ENCODE results near the gene ARHGAP28.

The ARHGAP28 gene

GRCh38 chr18:6874315-6874714 is 144.8 kb downstream of the ARHGAP28 start:
- DNase-seq (ENCODE audit: low read depth in 2 of 2) = no peak

- no peak for DNase-seq (ENCODE audit: low read depth in 2 of 2)
Observed at GRCh38 chr18:6875749-6876148, 146.2 kb downstream of the ARHGAP28 start.

- DNase-seq (ENCODE audit: low read depth in 2 of 2) = no peak
Observed at GRCh38 chr18:6876641-6877041, 147.1 kb downstream of the ARHGAP28 start.

- no peak for DNase-seq (ENCODE audit: low read depth in 2 of 2)
Observed at GRCh38 chr18:6877288-6877687, 147.8 kb downstream of the ARHGAP28 start.

GRCh38 chr18:6878556-6879297 is 149.2 kb downstream of the ARHGAP28 start:
- DNase-seq (ENCODE audit: low read depth in 2 of 2) = no peak

- DNase-seq (ENCODE audit: low read depth in 2 of 2) = no peak
Observed at GRCh38 chr18:6879508-6880195, 150.1 kb downstream of the ARHGAP28 start.

GRCh38 chr18:6881034-6881820 is 151.7 kb downstream of the ARHGAP28 start:
- DNase-seq (ENCODE audit: low read depth in 2 of 2) = no peak

GRCh38 chr18:6882401-6882800 is 152.9 kb downstream of the ARHGAP28 start:
- DNase-seq (ENCODE audit: low read depth in 2 of 2) = no peak

- DNase-seq (ENCODE audit: low read depth in 2 of 2) = no peak
Observed at GRCh38 chr18:6885006-6885481, 155.5 kb downstream of the ARHGAP28 start.

- no peak for DNase-seq (ENCODE audit: low read depth in 2 of 2)
Observed at GRCh38 chr18:6885992-6886796, 156.7 kb downstream of the ARHGAP28 start.

- no peak for DNase-seq (ENCODE audit: low read depth in 2 of 2)
Observed at GRCh38 chr18:6886797-6887330, 157.3 kb downstream of the ARHGAP28 start.

GRCh38 chr18:6891788-6892187 is 162.3 kb downstream of the ARHGAP28 start:
- DNase-seq (ENCODE audit: low read depth in 2 of 2) = no peak

- DNase-seq (ENCODE audit: low read depth in 2 of 2) = no peak
Observed at GRCh38 chr18:6901286-6901926, 171.9 kb downstream of the ARHGAP28 start.

GRCh38 chr18:6917072-6917471 is 187.6 kb downstream of the ARHGAP28 start:
- no peak for DNase-seq (ENCODE audit: low read depth in 2 of 2)

- DNase-seq (ENCODE audit: low read depth in 2 of 2) = no peak
Observed at GRCh38 chr18:6920099-6920955, 190.8 kb downstream of the ARHGAP28 start.

- DNase-seq (ENCODE audit: low read depth in 2 of 2) = no peak
Observed at GRCh38 chr18:6921571-6921970, 192.1 kb downstream of the ARHGAP28 start.

GRCh38 chr18:6923220-6923619 is 193.7 kb downstream of the ARHGAP28 start:
- no peak for DNase-seq (ENCODE audit: low read depth in 2 of 2)

- DNase-seq (ENCODE audit: low read depth in 2 of 2) = no peak
Observed at GRCh38 chr18:6927153-6927552, 197.6 kb downstream of the ARHGAP28 start.

- DNase-seq (ENCODE audit: low read depth in 2 of 2) = no peak
Observed at GRCh38 chr18:6928359-6928758, 198.8 kb downstream of the ARHGAP28 start.
